A549 (cell line): Measurements from ENCODE around the gene CIPC. TPM values are rescaled to one million over a fixed set of nuclear protein-coding genes. Genes with fewer than 3 reads are reported as not detected.

ENCODE experiments used
- ATAC-seq, 2 experiments: fragments of 200-7000 bp in 1 of 2; fragments of >200 bp in 1 of 2; cut with Nextera tagmentation in 1 of 2; cut with Tn5 transposase in 1 of 2; 3 replicates each; pipeline versions ENCODE4 v1.8.0 to v1.9.1; 2018 to 2020; ENCODE audit warnings: mild to moderate bottlenecking in 1 of 2, moderate library complexity in 1 of 2
- CTCF ChIA-PET: fragments of 300-600 bp; sonication (Branson Sonifier 250); formaldehyde crosslinking; extraction: SDS; loops from one replicate; lab custom pipeline; 2021; ENCODE audit warnings: antibody characterized with exemption, inconsistent platforms; lab: Yijun Ruan, JAX
- POLR2A ChIA-PET: fragments of 350-600 bp; formaldehyde crosslinking; extraction: SDS; loops from one replicate; lab custom pipeline; 2021; ENCODE audit warnings: antibody characterized with exemption, inconsistent platforms; lab: Yijun Ruan, JAX
- DNase-seq, 2 experiments: peaks; one replicate each; pipeline versions ENCODE4 v3.0.0 to v3.0.0-alpha.2; 2011 to 2016; ENCODE audit warnings: low read depth in 1 of 2, low spot score in 1 of 2
- FAIRE-seq: peaks from 2 replicates; lab custom pipeline; 2011; peaks lifted over from hg19 to GRCh38; lab: Jason Lieb, UNC
- H3K27ac ChIP-seq, 2 experiments: fragments of >200 bp; sonication (Bioruptor Twin); formaldehyde crosslinking; 3 replicates each; pipeline ENCODE4 v1.5.1; 2016 to 2017
- H3K4me1 ChIP-seq: fragments of >200 bp; sonication (Bioruptor Twin); formaldehyde crosslinking; 3 replicates; pipeline ENCODE4 v1.6.1; 2016
- H3K4me2 ChIP-seq: fragments of >200 bp; sonication (Bioruptor Twin); formaldehyde crosslinking; 3 replicates; pipeline ENCODE4 v1.6.1; 2016
- H3K4me3 ChIP-seq: fragments of >200 bp; sonication (Bioruptor Twin); formaldehyde crosslinking; 3 replicates; pipeline ENCODE4 v1.5.1; 2016
- H3K9me3 ChIP-seq: fragments of >200 bp; sonication (Bioruptor Twin); formaldehyde crosslinking; 3 replicates; pipeline ENCODE4 v1.6.1; 2016
- CBX8 ChIP-seq: fragments of 200-600 bp; sonication (generic); IDR thresholded peaks from 2 replicates; pipeline ENCODE4 v1.6.1; 2016
- CEBPB ChIP-seq, 2 experiments: fragments of >200 bp in 1 of 2; sonication (Bioruptor Twin) in 1 of 2; formaldehyde crosslinking in 1 of 2; IDR thresholded peaks; 2 replicates each; pipeline ENCODE4 v1.6.1; 2012 to 2016
- CHD4 ChIP-seq: fragments of 200-600 bp; sonication (generic); IDR thresholded peaks from 2 replicates; pipeline ENCODE4 v1.6.1; 2016; ENCODE audit warnings: antibody characterized with exemption, mild to moderate bottlenecking, borderline replicate concordance
- E2F6 ChIP-seq: IDR thresholded peaks from 2 replicates; pipeline ENCODE4 v1.6.1; 2012; ENCODE audit warnings: low read depth, borderline replicate concordance
- EP300 ChIP-seq, 2 experiments: fragments of >200 bp; sonication (Bioruptor Twin); formaldehyde crosslinking; IDR thresholded peaks; 2 replicates in 1 of 2; 3 replicates in 1 of 2; pipeline ENCODE4 v1.6.1; 2016 to 2017
- HDAC2 ChIP-seq: fragments of 200-600 bp; sonication (generic); IDR thresholded peaks from 2 replicates; pipeline ENCODE4 v1.6.1; 2016
- HES2 ChIP-seq: fragments of >200 bp; sonication (Bioruptor Twin); formaldehyde crosslinking; IDR thresholded peaks from 2 replicates; pipeline ENCODE4 v1.6.1; 2016
- HEYL ChIP-seq: fragments of 250-450 bp; sonication (Bioruptor Pico); IDR thresholded peaks from 2 replicates; pipeline ENCODE4 v1.8.0; 2021; ENCODE audit warnings: mild to moderate bottlenecking, moderate library complexity
- HOXB13 ChIP-seq: fragments of 250-450 bp; sonication (Bioruptor Pico); IDR thresholded peaks from 2 replicates; pipeline ENCODE4 v1.5.0; 2020; ENCODE audit warnings: low read depth, mild to moderate bottlenecking, moderate library complexity
- HOXB5 ChIP-seq: fragments of 250-450 bp; sonication (Bioruptor Pico); IDR thresholded peaks from 2 replicates; pipeline ENCODE4 v1.5.0; 2020; ENCODE audit warnings: mild to moderate bottlenecking, moderate library complexity
- MAFK ChIP-seq: fragments of 450-650 bp; IDR thresholded peaks from 2 replicates; pipeline ENCODE4 v1.6.1; 2014; ENCODE audit not compliant: partially characterized antibody
- MAZ ChIP-seq: fragments of 150-350 bp; IDR thresholded peaks from 2 replicates; pipeline ENCODE4 v1.6.1; 2014; ENCODE audit warnings: antibody characterized with exemption, low read depth, low read length, borderline replicate concordance
- MYC ChIP-seq: IDR thresholded peaks from 2 replicates; pipeline ENCODE4 v1.6.1; 2012; ENCODE audit warnings: mild to moderate bottlenecking, inconsistent platforms, low read length, improper control_type of control experiment, borderline replicate concordance
- NR3C1 ChIP-seq: fragments of >200 bp; sonication (Bioruptor Twin); formaldehyde crosslinking; IDR thresholded peaks from 3 replicates; pipeline ENCODE4 v1.6.1; 2017
- PHF8 ChIP-seq: fragments of 200-600 bp; sonication (generic); IDR thresholded peaks from 2 replicates; pipeline ENCODE4 v1.6.1; 2016; ENCODE audit warnings: low read depth, mild to moderate bottlenecking, antibody characterized with exemption, moderate library complexity, borderline replicate concordance
- POLR2A ChIP-seq: IDR thresholded peaks from 2 replicates; pipeline ENCODE4 v1.6.1; 2012; ENCODE audit warnings: mild to moderate bottlenecking, low read length
- RAD21 ChIP-seq, 2 experiments: fragments of >200 bp in 1 of 2; sonication (Bioruptor Twin) in 1 of 2; formaldehyde crosslinking in 1 of 2; IDR thresholded peaks in 1 of 2; conservative IDR thresholded peaks in 1 of 2; 2 replicates in 1 of 2; 3 replicates in 1 of 2; pipeline ENCODE4 v1.6.1; 2012 to 2018; ENCODE audit warnings: inconsistent platforms in 1 of 2
- RARB ChIP-seq: fragments of 250-450 bp; sonication (Bioruptor Pico); IDR thresholded peaks from 2 replicates; pipeline ENCODE4 v1.8.0; 2021; ENCODE audit warnings: mild to moderate bottlenecking, moderate library complexity
- RFX5 ChIP-seq: fragments of 450-650 bp; IDR thresholded peaks from 2 replicates; pipeline ENCODE4 v1.7.1; 2014; ENCODE audit warnings: antibody characterized with exemption, mild to moderate bottlenecking, moderate library complexity
- SMC3 ChIP-seq: fragments of >200 bp; sonication (Bioruptor Twin); formaldehyde crosslinking; IDR thresholded peaks from 3 replicates; pipeline ENCODE4 v1.6.1; 2018; ENCODE audit warnings: inconsistent platforms
- SREBF2 ChIP-seq: fragments of 450-650 bp; IDR thresholded peaks from 2 replicates; pipeline ENCODE4 v1.6.1; 2014; ENCODE audit warnings: mild to moderate bottlenecking, moderate library complexity
- TP53 ChIP-seq: fragments of 250-450 bp; sonication (Bioruptor Pico); IDR thresholded peaks from 2 replicates; pipeline ENCODE4 v1.5.0; 2021; ENCODE audit warnings: mild to moderate bottlenecking, moderate library complexity
- ZSCAN20 ChIP-seq: fragments of 250-450 bp; sonication (Bioruptor Pico); IDR thresholded peaks from 2 replicates; pipeline ENCODE4 v1.8.0; 2022; ENCODE audit warnings: mild to moderate bottlenecking, moderate library complexity
- WGBS: methylation state at CpG from one replicate; pipeline ENCODE4 v1.1.6; 2017; ENCODE audit errors: missing lambda C conversion rate; 5-methylcytosine and 5-hydroxymethylcytosine counted together
- polyA plus RNA-seq, 4 experiments: library from polyadenylated mRNA; depleted of rRNA in 3 of 4; stranded (reverse); fragments of >200 nt; fragmentation: RNase III in 1 of 4; extraction: RNeasy Plus Mini Kit Qiagen cat#74134 plus additional on column Dnase treatment in 1 of 4; gene quantifications; 2 replicates in 3 of 4; 3 replicates in 1 of 4; pipeline ENCODE4 v1.2.3, GENCODE V29; 2011 to 2017

Gene CIPC
- polyA plus RNA-seq, 2 of the 4 experiments (the other 2 are of a cell fraction) = 8.9 to 13.9 TPM

- TF ChIP-seq HOXB5 (no peak), MYC (no peak), NR3C1 (no peak), E2F6 (no peak), CEBPB (IDR thresholded peaks at IDR 0.05) (no peak), EP300 (IDR thresholded peaks at IDR 0.05) (no peak), CBX8 (no peak), RARB (CRISPR knock-in tag) (no peak), SMC3 (no peak), SREBF2 (no peak)
- FAIRE-seq (no peak), DNase-seq (no peak), ATAC-seq (no peak)
- no peaks in the 10 kb centered on the region for H3K4me1 ChIP-seq
- 83% methylated on average over 6 of the region's 6 CpGs for WGBS
- no peak overlapping the region for H3K4me2 ChIP-seq
- H3K4me3 ChIP-seq = no peak overlapping the region
- ChIA-PET POLR2A (no interaction called here), CTCF (interaction anchor here (3.1 to 34.2 kb wide), 4 partner anchors 1 to 211 kb away, joined by 21 to 1600 read pairs (median 450); no protein-coding TSS in a partner anchor)
- peaks cover 15% of the 10 kb centered on the region for H3K9me3 ChIP-seq
- no peak overlapping the region for H3K27ac ChIP-seq
Measured at GRCh38 chr14:77086951-77087350, 11.1 kb upstream of the CIPC start.

GRCh38 chr14:77087631-77088030 is 10.4 kb upstream of the CIPC start:
- DNase-seq = no peak
- H3K27ac ChIP-seq = no peak overlapping the region
- ATAC-seq = no peak
- no peak overlapping the region for H3K4me3 ChIP-seq
- no peaks in the 10 kb centered on the region for H3K4me1 ChIP-seq
- no peak for FAIRE-seq
- no peak overlapping the region for H3K4me2 ChIP-seq
- H3K9me3 ChIP-seq = peaks cover 21% of the 10 kb centered on the region
- ChIA-PET CTCF (interaction anchor here (3.0 to 34.2 kb wide), 4 partner anchors 11 to 212 kb away, joined by 11 to 1600 read pairs (median 236); no protein-coding TSS in a partner anchor), POLR2A (no interaction called here)
- TF ChIP-seq TP53 (CRISPR knock-in tag) (no peak), NR3C1 (no peak), POLR2A (no peak), ZSCAN20 (CRISPR knock-in tag) (no peak), HDAC2 (no peak), MAZ (no peak), PHF8 (no peak)
- 23% methylated on average over 3 of the region's 3 CpGs for WGBS

- Histone ChIP-seq H3K27ac (no peak overlapping the region), H3K4me2 (no peak overlapping the region), H3K4me1 (0 out of 3 replicates have a peak, but pooled peaks cover 3% of the 10 kb centered on the region)
- WGBS = 79% methylated on average over 5 of the region's 5 CpGs
- CTCF ChIA-PET = interaction anchor here (3.0 to 34.2 kb wide), 3 partner anchors 12 to 212 kb away, joined by 11 to 1600 read pairs (median 450); no protein-coding TSS in a partner anchor
- FAIRE-seq = no peak
- TF ChIP-seq MAZ (no peak), CHD4 (no peak), HOXB5 (no peak), MYC (no peak), RFX5 (no peak), MAFK (no peak), RAD21 (conservative IDR thresholded peaks at IDR 0.05 in 1 of 2, IDR thresholded peaks at IDR 0.05 in 1 of 2) (no peak), HES2 (no peak)
- TF ChIP-seq, all 56 proteins: peak for 0
- H3K4me3 ChIP-seq = no peak overlapping the region
- POLR2A ChIA-PET = no interaction called here
- no peak for ATAC-seq
- H3K9me3 ChIP-seq = peaks cover 21% of the 10 kb centered on the region
- DNase-seq = no peak
Measured at GRCh38 chr14:77088219-77088618, 9.8 kb upstream of the CIPC start.

- TF ChIP-seq EP300 (IDR thresholded peaks at IDR 0.05) (no peak), HOXB13 (CRISPR knock-in tag) (no peak), HEYL (CRISPR knock-in tag) (no peak), NR3C1 (no peak), RFX5 (no peak), RARB (CRISPR knock-in tag) (no peak)
- WGBS = 50% methylated on average over 2 of the region's 2 CpGs
- ATAC-seq (no peak), DNase-seq (no peak), FAIRE-seq (no peak)
- H3K4me3 ChIP-seq = no peak overlapping the region
- peaks cover 21% of the 10 kb centered on the region for H3K9me3 ChIP-seq
- H3K27ac ChIP-seq = no peak overlapping the region
- ChIA-PET POLR2A (interaction anchor here (0.6 kb wide), 1 partner anchor 9 kb away, joined by 3 read pairs; no protein-coding TSS in a partner anchor), CTCF (interaction anchor here (1.1 to 34.2 kb wide), 5 partner anchors 12 to 213 kb away, joined by 3 to 1600 read pairs (median 11); no protein-coding TSS in a partner anchor)
- H3K4me1 ChIP-seq = 0 out of 3 replicates have a peak, but pooled peaks cover 3% of the 10 kb centered on the region
- no peak overlapping the region for H3K4me2 ChIP-seq
Measured at GRCh38 chr14:77088645-77089044, 9.4 kb upstream of the CIPC start.
